ENCODE data around the gene WTIP.

The WTIP gene

DNA sequence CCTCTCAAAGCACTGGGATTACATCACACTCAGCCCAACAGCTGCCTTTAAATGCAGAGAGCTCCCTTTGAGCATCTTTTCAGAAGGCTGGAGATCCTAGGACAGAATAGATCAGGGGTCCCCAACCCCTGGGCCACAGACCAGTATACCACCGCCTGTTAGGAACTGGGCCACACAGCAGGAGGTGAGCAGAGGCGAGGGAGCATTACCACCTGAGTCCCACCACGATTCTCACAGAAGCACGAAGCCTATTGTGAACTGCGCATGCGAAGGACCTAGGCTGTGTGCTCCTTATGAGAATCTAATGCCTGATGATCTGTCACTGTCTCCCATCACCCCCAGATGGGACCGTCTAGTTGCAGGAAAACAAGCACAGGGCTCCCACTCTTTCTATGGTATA lies 2.2 kb upstream of the WTIP start:
- H3K9ac ChIP-seq (ENCODE audit: low read length) = no peak overlapping the region
- no peaks in the 10 kb centered on the region for H3K9me3 ChIP-seq (ENCODE audit: control insufficient read depth, low read length)
- no peak for DNase-seq
- H3K23ac ChIP-seq (ENCODE audit: low read length in 2 of 2) = no peak overlapping the region
- no peak overlapping the region for H3K4me3 ChIP-seq (ENCODE audit: insufficient read depth in 1 of 2, low read depth in 1 of 2, low read length in 2 of 2)
- H4K91ac ChIP-seq (ENCODE audit: low read length) = no peak overlapping the region
- H4K8ac ChIP-seq (ENCODE audit: low read length) = no peak overlapping the region
- 80% methylated on average over 6 of the region's 7 CpGs for WGBS
- H2AFZ ChIP-seq (ENCODE audit: low read depth, low read length) = no peak overlapping the region
- H2BK5ac ChIP-seq (ENCODE audit: low read depth, low read length, poor library complexity, severe bottlenecking) = no peak overlapping the region
- peaks cover 9% of the 10 kb centered on the region for H3K79me1 ChIP-seq (replicated peaks; ENCODE audit: low read length, poor library complexity, severe bottlenecking)
- H3K36me3 ChIP-seq (ENCODE audit: control insufficient read depth in 1 of 2, insufficient read depth in 2 of 2, low read depth in 1 of 2, low read length in 2 of 2) = peaks cover 0 to 10% of the 10 kb centered on the region in 2 experiments
- H3K27me3 ChIP-seq (ENCODE audit: control insufficient read depth in 1 of 2, insufficient read depth in 1 of 2, low read length in 2 of 2) = no peaks in the 10 kb centered on the region
- H3K4me2 ChIP-seq (ENCODE audit: low read length, poor library complexity, severe bottlenecking) = no peak overlapping the region
- H2BK15ac ChIP-seq (ENCODE audit: low read depth, poor library complexity, severe bottlenecking) = no peak overlapping the region
- no peak overlapping the region for H3K18ac ChIP-seq (ENCODE audit: low read depth in 1 of 2, low read length in 2 of 2)
- no peak overlapping the region for H3K14ac ChIP-seq (ENCODE audit: low read length in 2 of 2)
- H2AK5ac ChIP-seq (ENCODE audit: low read length, severe bottlenecking) = no peak overlapping the region
- H3K4me1 ChIP-seq (ENCODE audit: control insufficient read depth, insufficient read depth, low read depth, low read length) = peaks cover 31% of the 10 kb centered on the region
- no peak overlapping the region for H2BK120ac ChIP-seq (ENCODE audit: low read depth, low read length)
- no peak overlapping the region for H3K4ac ChIP-seq (ENCODE audit: low read depth in 1 of 2, low read length in 2 of 2)
- H3K27ac ChIP-seq (ENCODE audit: low read length, poor library complexity, severe bottlenecking) = no peak overlapping the region
- no peak overlapping the region for H2BK12ac ChIP-seq (ENCODE audit: low read length in 2 of 2)

DNA sequence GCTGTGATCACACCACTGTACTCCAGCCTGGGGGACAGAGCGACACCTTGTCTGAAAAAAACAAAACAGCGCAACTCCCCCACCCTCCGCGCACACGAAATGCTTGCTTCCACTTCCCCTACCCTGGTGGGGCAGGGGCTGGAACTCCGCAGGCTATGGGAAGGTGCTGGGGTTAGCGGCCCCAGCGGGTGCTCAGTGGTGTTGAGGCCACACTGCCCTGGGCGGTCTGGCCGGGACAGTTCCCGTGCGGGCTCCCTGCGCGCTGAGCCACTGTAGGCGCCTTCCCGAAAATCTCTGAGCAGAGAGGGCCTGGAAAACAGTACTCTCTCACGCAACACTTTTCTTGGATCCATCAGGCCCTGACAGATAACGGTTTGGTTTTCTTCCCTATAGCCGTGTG lies 1.1 kb upstream of the WTIP start:
- peak overlapping the region; percentile 86 for H3K9ac ChIP-seq (ENCODE audit: low read length)
- no peak overlapping the region for H3K27ac ChIP-seq (ENCODE audit: low read length, poor library complexity, severe bottlenecking)
- WGBS = 88% methylated on average over 19 of the region's 19 CpGs

DNA sequence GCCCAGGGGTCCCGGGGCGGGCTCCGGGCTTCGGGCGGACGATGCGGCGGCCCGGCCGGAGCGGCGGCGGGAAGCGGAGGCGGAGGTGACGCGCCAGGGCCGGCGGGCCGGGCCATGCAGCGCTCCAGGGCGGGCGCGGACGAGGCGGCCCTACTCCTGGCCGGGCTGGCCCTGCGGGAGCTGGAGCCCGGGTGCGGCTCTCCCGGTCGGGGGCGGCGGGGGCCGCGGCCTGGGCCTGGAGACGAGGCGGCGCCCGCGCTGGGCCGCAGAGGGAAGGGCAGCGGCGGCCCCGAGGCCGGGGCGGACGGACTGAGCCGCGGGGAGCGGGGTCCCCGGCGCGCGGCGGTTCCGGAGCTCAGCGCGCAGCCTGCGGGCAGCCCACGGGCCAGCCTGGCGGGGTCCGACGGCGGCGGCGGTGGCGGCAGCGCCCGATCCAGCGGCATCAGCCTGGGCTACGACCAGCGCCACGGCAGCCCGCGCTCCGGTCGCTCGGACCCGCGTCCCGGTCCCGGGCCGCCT lies 362 bp downstream of the WTIP start:
- Histone ChIP-seq H2BK120ac (ENCODE audit: low read depth, low read length) (peak overlapping the region; percentile 84), H3K4ac (ENCODE audit: low read depth in 1 of 2, low read length in 2 of 2) (peak overlapping the region in 1 of 2 experiments; percentile 47), H3K23ac (ENCODE audit: low read length in 2 of 2) (peak overlapping the region in 1 of 2 experiments; percentile 89), H3K27me3 (ENCODE audit: control insufficient read depth in 1 of 2, insufficient read depth in 1 of 2, low read length in 2 of 2) (no peaks in the 10 kb centered on the region), H2AK5ac (ENCODE audit: low read length, severe bottlenecking) (no peak overlapping the region), H3K27ac (ENCODE audit: low read length, poor library complexity, severe bottlenecking) (no peak overlapping the region), H4K91ac (ENCODE audit: low read length) (peak overlapping the region; percentile 73), H2BK5ac (ENCODE audit: low read depth, low read length, poor library complexity, severe bottlenecking) (peak overlapping the region; percentile 63), H2BK12ac (ENCODE audit: low read length in 2 of 2) (peak overlapping the region in 1 of 2 experiments; percentile 31), H3K18ac (ENCODE audit: low read depth in 1 of 2, low read length in 2 of 2) (peak overlapping the region; percentile 88 to 91), H3K36me3 (ENCODE audit: control insufficient read depth in 1 of 2, insufficient read depth in 2 of 2, low read depth in 1 of 2, low read length in 2 of 2) (peaks cover 0 to 17% of the 10 kb centered on the region in 2 experiments), H2BK15ac (ENCODE audit: low read depth, poor library complexity, severe bottlenecking) (peak overlapping the region; percentile 68), H3K9ac (ENCODE audit: low read length) (peak overlapping the region; percentile 77), H3K79me1 (replicated peaks; ENCODE audit: low read length, poor library complexity, severe bottlenecking) (peaks cover 23% of the 10 kb centered on the region), H2AFZ (ENCODE audit: low read depth, low read length) (peak overlapping the region; percentile 76), H3K14ac (ENCODE audit: low read length in 2 of 2) (peak overlapping the region in 1 of 2 experiments; percentile 96), H4K8ac (ENCODE audit: low read length) (peak overlapping the region; percentile 38), H3K9me3 (ENCODE audit: control insufficient read depth, low read length) (no peaks in the 10 kb centered on the region), H3K4me2 (ENCODE audit: low read length, poor library complexity, severe bottlenecking) (peak overlapping the region; percentile 78), H3K4me3 (ENCODE audit: insufficient read depth in 1 of 2, low read depth in 1 of 2, low read length in 2 of 2) (peak overlapping the region; percentile 87 to 88), H3K4me1 (ENCODE audit: control insufficient read depth, insufficient read depth, low read depth, low read length) (peaks cover 28% of the 10 kb centered on the region)
- WGBS = 0% methylated on average over 32 of the region's 84 CpGs
- peak; percentile 63 for DNase-seq

More for the DNA sequence above, 1.1 kb upstream of the WTIP start:
- H3K4ac ChIP-seq (ENCODE audit: low read depth in 1 of 2, low read length in 2 of 2) = peak overlapping the region in 1 of 2 experiments; percentile 93
- no peaks in the 10 kb centered on the region for H3K27me3 ChIP-seq (ENCODE audit: control insufficient read depth in 1 of 2, insufficient read depth in 1 of 2, low read length in 2 of 2)
- peak overlapping the region; percentile 95 to 99 for H3K18ac ChIP-seq (ENCODE audit: low read depth in 1 of 2, low read length in 2 of 2)
- no peak overlapping the region for H2BK5ac ChIP-seq (ENCODE audit: low read depth, low read length, poor library complexity, severe bottlenecking)
- H3K4me3 ChIP-seq (ENCODE audit: insufficient read depth in 1 of 2, low read depth in 1 of 2, low read length in 2 of 2) = peak overlapping the region; percentile 16 to 78
- H4K8ac ChIP-seq (ENCODE audit: low read length) = peak overlapping the region; percentile 70
- peaks cover 0 to 13% of the 10 kb centered on the region in 2 experiments for H3K36me3 ChIP-seq (ENCODE audit: control insufficient read depth in 1 of 2, insufficient read depth in 2 of 2, low read depth in 1 of 2, low read length in 2 of 2)
- no peaks in the 10 kb centered on the region for H3K9me3 ChIP-seq (ENCODE audit: control insufficient read depth, low read length)
- peak overlapping the region; percentile 94 for H3K4me2 ChIP-seq (ENCODE audit: low read length, poor library complexity, severe bottlenecking)
- peaks cover 12% of the 10 kb centered on the region for H3K79me1 ChIP-seq (replicated peaks; ENCODE audit: low read length, poor library complexity, severe bottlenecking)
- H4K91ac ChIP-seq (ENCODE audit: low read length) = peak overlapping the region; percentile 73
- DNase-seq = no peak
- peak overlapping the region; percentile 86 for H2BK120ac ChIP-seq (ENCODE audit: low read depth, low read length)
- no peak overlapping the region for H3K23ac ChIP-seq (ENCODE audit: low read length in 2 of 2)
- no peak overlapping the region for H2BK15ac ChIP-seq (ENCODE audit: low read depth, poor library complexity, severe bottlenecking)
- H2AFZ ChIP-seq (ENCODE audit: low read depth, low read length) = no peak overlapping the region
- peak overlapping the region; percentile 96 for H2AK5ac ChIP-seq (ENCODE audit: low read length, severe bottlenecking)
- H3K14ac ChIP-seq (ENCODE audit: low read length in 2 of 2) = peak overlapping the region in 1 of 2 experiments; percentile 96
- peaks cover 29% of the 10 kb centered on the region for H3K4me1 ChIP-seq (ENCODE audit: control insufficient read depth, insufficient read depth, low read depth, low read length)
- peak overlapping the region in 1 of 2 experiments; percentile 72 for H2BK12ac ChIP-seq (ENCODE audit: low read length in 2 of 2)

DNA sequence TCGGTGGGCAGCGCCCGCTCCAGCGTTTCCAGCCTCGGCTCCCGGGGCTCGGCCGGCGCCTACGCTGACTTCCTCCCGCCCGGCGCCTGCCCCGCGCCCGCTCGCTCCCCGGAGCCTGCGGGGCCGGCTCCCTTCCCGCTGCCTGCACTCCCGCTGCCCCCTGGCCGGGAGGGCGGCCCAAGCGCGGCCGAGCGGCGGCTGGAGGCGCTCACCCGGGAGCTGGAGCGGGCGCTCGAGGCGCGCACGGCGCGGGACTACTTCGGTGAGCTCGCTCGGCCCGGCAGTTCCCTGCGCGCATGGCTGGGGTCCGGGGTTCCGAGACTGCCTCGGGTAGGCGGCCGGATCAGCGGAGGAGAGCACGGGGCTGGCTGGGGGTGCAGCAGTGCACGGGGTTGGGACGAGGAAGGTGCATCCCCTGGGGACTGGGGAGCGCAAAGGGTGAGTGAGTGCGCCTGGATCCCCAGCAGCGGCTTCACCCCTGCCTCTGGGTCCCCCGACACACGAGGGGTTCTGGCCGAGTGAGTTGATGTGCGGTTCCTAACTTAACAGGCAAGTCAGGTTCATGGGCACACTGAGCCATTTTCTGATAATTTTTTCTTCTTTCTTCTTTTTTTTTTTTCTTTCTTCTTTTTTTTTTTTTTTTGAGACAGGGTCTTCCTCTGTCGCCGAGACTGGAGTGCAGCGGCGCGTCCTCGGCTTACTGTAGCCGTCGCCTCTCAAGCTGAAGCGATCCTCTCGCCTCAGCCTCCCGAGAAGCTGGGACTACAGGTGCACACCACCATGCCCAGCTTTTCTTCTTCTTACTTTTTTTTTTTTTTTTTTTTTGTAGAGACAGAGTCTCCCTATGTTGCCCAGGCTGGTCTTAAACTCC lies 1.1 kb downstream of the WTIP start:
- H2BK5ac ChIP-seq (ENCODE audit: low read depth, low read length, poor library complexity, severe bottlenecking) = no peak overlapping the region
- H3K23ac ChIP-seq (ENCODE audit: low read length in 2 of 2) = peak overlapping the region in 1 of 2 experiments; percentile 23
- 3% methylated on average over 70 of the region's 72 CpGs for WGBS
- H3K9ac ChIP-seq (ENCODE audit: low read length) = peak overlapping the region; percentile 77
- H2BK120ac ChIP-seq (ENCODE audit: low read depth, low read length) = peak overlapping the region; percentile 84
- peak; percentile 54 for DNase-seq
- peak overlapping the region; percentile 88 to 91 for H3K18ac ChIP-seq (ENCODE audit: low read depth in 1 of 2, low read length in 2 of 2)
- H4K91ac ChIP-seq (ENCODE audit: low read length) = peak overlapping the region; percentile 73
- H2BK15ac ChIP-seq (ENCODE audit: low read depth, poor library complexity, severe bottlenecking) = peak overlapping the region; percentile 68
- no peak overlapping the region for H2AFZ ChIP-seq (ENCODE audit: low read depth, low read length)
- H3K14ac ChIP-seq (ENCODE audit: low read length in 2 of 2) = peak overlapping the region in 1 of 2 experiments; percentile 98
- no peaks in the 10 kb centered on the region for H3K27me3 ChIP-seq (ENCODE audit: control insufficient read depth in 1 of 2, insufficient read depth in 1 of 2, low read length in 2 of 2)
- H3K36me3 ChIP-seq (ENCODE audit: control insufficient read depth in 1 of 2, insufficient read depth in 2 of 2, low read depth in 1 of 2, low read length in 2 of 2) = peaks cover 0 to 22% of the 10 kb centered on the region in 2 experiments
- H3K27ac ChIP-seq (ENCODE audit: low read length, poor library complexity, severe bottlenecking) = no peak overlapping the region
- H3K79me1 ChIP-seq (replicated peaks; ENCODE audit: low read length, poor library complexity, severe bottlenecking) = peaks cover 28% of the 10 kb centered on the region
- H4K8ac ChIP-seq (ENCODE audit: low read length) = no peak overlapping the region
- H2BK12ac ChIP-seq (ENCODE audit: low read length in 2 of 2) = peak overlapping the region in 1 of 2 experiments; percentile 18
- no peak overlapping the region for H2AK5ac ChIP-seq (ENCODE audit: low read length, severe bottlenecking)
- H3K4me3 ChIP-seq (ENCODE audit: insufficient read depth in 1 of 2, low read depth in 1 of 2, low read length in 2 of 2) = peak overlapping the region; percentile 87 to 88
- H3K4me1 ChIP-seq (ENCODE audit: control insufficient read depth, insufficient read depth, low read depth, low read length) = peaks cover 32% of the 10 kb centered on the region
- H3K4ac ChIP-seq (ENCODE audit: low read depth in 1 of 2, low read length in 2 of 2) = peak overlapping the region in 1 of 2 experiments; percentile 47
- peak overlapping the region; percentile 78 for H3K4me2 ChIP-seq (ENCODE audit: low read length, poor library complexity, severe bottlenecking)
- H3K9me3 ChIP-seq (ENCODE audit: control insufficient read depth, low read length) = no peaks in the 10 kb centered on the region
